HG02763 (cell line): ENCODE measurements around the gene NSDHL.
"Not testable (repeated sequence)": the region's sequence is repeated elsewhere in the genome, so short reads cannot be mapped to it uniquely, and the experiment has no call there.

Experiments
- ATAC-seq: cut with Tn5 transposase; IDR thresholded peaks from one replicate; pipeline ENCODE4 v1.9.1; 2021; ENCODE audit warnings: mild to moderate bottlenecking, moderate library complexity; ENCODE audit not compliant: unreplicated experiment

The NSDHL gene

GRCh38 chrX:152910018-152910417 is 79.2 kb downstream of the NSDHL start:
- ATAC-seq = not testable (repeated sequence)

- no peak for ATAC-seq
These were observed 81.2 kb downstream of the NSDHL start for GRCh38 chrX:152912106-152912505.

GRCh38 chrX:152912641-152913040 is 81.8 kb downstream of the NSDHL start:
- ATAC-seq = no peak

- no peak for ATAC-seq
These were observed 82.5 kb downstream of the NSDHL start for GRCh38 chrX:152913346-152913745.

DNA sequence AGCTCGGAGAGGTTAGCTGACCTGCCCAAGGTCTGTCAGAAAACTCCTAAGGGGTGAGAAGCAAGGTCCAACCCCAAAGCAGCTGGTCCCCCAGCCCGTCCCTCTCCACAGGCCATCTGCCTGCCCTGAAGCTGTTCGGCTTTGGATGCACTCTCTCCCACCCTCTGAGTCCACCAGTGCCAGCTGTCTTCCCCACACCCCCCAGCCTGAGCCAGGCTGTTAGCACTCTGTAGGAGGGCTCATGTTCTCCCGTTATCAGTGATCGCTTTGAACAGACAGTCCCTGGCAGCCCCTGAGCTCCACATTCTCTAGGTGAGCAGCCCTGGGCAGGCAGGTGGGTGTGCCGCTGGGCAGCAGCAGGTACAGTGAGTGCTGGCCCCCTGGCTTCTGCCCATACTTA is 83.0 kb downstream of the NSDHL start:
- ATAC-seq = no peak

- ATAC-seq = peak; percentile 82
These were observed 84.8 kb downstream of the NSDHL start for GRCh38 chrX:152915541-152916241.

GRCh38 chrX:152917656-152918579 is 87.1 kb downstream of the NSDHL start:
- ATAC-seq = no peak

DNA sequence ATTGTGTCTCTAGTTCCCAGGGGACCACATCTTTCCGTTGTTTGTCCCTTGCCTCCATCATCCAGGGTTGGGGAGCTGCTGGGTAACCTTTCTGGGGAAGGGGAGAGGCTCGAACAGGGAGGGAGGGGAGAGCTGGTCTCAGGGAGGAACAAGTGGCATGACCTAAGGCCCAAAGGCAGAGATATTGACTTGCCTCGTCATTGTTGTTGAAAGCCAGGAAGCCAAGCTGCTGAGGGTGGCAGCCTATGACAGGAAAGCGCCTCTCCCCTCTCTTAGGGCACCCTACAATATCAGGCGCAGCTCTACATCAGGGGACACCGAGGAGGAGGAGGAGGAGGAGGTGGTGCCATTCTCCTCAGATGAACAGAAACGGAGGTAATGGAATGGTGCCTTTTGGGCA is 87.8 kb downstream of the NSDHL start:
- ATAC-seq = no peak
